RWPE2 (cell line): ENCODE measurements around the gene CITED2.
"Not testable (repeated sequence)": the region's sequence is repeated elsewhere in the genome, so short reads cannot be mapped to it uniquely, and the experiment has no call there.

Experiments used
- ATAC-seq: fragments of 200-7000 bp; cut with Tn5 transposase; 3 replicates; pipeline ENCODE4 v1.9.1; 2021; ENCODE audit warnings: low read depth
- DNase-seq: peaks from one replicate; pipeline ENCODE4 v3.0.0-alpha.2; 2020; ENCODE audit warnings: low spot score
- H3K27ac ChIP-seq: fragments of 450-650 bp; 2 replicates; pipeline ENCODE4 v1.5.1; 2017; ENCODE audit warnings: mild to moderate bottlenecking; ENCODE audit not compliant: poor library complexity, severe bottlenecking
- H3K27me3 ChIP-seq: fragments of 250-450 bp; sonication (Bioruptor Pico); 2 replicates; pipeline ENCODE4 v1.5.1; 2021; ENCODE audit warnings: mild to moderate bottlenecking, moderate library complexity; ENCODE audit not compliant: insufficient read depth, poor library complexity, severe bottlenecking
- H3K36me3 ChIP-seq: fragments of 250-450 bp; sonication (Bioruptor Pico); 2 replicates; pipeline ENCODE4 v1.5.1; 2020; ENCODE audit warnings: low read depth, mild to moderate bottlenecking, moderate library complexity
- H3K4me1 ChIP-seq: fragments of 250-450 bp; sonication (Bioruptor Pico); 2 replicates; pipeline ENCODE4 v1.5.1; 2021; ENCODE audit warnings: mild to moderate bottlenecking, moderate library complexity; ENCODE audit not compliant: insufficient read depth, poor library complexity, severe bottlenecking
- H3K4me3 ChIP-seq: fragments of 250-450 bp; sonication (Bioruptor Pico); 2 replicates; pipeline ENCODE4 v1.5.1; 2021; ENCODE audit warnings: mild to moderate bottlenecking, moderate library complexity; ENCODE audit not compliant: severe bottlenecking
- H3K9me3 ChIP-seq: fragments of 250-450 bp; sonication (Bioruptor Pico); 2 replicates; pipeline ENCODE4 v1.5.1; 2021; ENCODE audit warnings: mild to moderate bottlenecking, moderate library complexity; ENCODE audit not compliant: severe bottlenecking
- TF ChIP-seq, protein P1 (sequence below): fragments of 450-650 bp; IDR thresholded peaks from one replicate; pipeline ENCODE4 v1.5.1; 2017; ENCODE audit warnings: mild to moderate bottlenecking, moderate library complexity; ENCODE audit not compliant: poor library complexity, severe bottlenecking

CITED2 gene

DNA sequence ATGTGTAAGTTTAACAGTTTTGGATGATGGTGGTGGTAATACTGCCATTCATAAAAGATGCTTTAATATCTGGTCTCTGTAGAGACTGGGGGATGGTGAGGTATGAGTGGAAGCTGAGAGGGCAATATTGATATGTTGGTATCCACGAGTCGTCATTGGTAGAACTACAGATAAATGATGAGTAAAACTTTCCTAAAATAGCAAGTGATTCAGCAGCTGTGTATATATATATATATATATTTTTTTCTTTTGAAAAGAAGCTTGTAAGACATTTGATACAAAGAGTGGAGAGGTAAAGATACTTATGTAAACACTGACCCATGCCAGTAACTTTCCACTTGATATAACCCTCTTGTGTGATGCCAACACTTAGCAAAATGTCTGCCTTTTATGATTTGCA is 41.7 kb upstream of the CITED2 start:
- H3K36me3 ChIP-seq, result no peaks in the 10 kb centered on the region
- DNase-seq (no peak), ATAC-seq (no peak)
- H3K27me3 ChIP-seq, result no peaks in the 10 kb centered on the region
- TF ChIP-seq, protein P1, sequence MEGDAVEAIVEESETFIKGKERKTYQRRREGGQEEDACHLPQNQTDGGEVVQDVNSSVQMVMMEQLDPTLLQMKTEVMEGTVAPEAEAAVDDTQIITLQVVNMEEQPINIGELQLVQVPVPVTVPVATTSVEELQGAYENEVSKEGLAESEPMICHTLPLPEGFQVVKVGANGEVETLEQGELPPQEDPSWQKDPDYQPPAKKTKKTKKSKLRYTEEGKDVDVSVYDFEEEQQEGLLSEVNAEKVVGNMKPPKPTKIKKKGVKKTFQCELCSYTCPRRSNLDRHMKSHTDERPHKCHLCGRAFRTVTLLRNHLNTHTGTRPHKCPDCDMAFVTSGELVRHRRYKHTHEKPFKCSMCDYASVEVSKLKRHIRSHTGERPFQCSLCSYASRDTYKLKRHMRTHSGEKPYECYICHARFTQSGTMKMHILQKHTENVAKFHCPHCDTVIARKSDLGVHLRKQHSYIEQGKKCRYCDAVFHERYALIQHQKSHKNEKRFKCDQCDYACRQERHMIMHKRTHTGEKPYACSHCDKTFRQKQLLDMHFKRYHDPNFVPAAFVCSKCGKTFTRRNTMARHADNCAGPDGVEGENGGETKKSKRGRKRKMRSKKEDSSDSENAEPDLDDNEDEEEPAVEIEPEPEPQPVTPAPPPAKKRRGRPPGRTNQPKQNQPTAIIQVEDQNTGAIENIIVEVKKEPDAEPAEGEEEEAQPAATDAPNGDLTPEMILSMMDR, result no peak
- H3K9me3 ChIP-seq, result no peaks in the 10 kb centered on the region
- no peaks in the 10 kb centered on the region for H3K4me1 ChIP-seq
- H3K4me3 ChIP-seq, result no peak overlapping the region
- H3K27ac ChIP-seq, result no peak overlapping the region

DNA sequence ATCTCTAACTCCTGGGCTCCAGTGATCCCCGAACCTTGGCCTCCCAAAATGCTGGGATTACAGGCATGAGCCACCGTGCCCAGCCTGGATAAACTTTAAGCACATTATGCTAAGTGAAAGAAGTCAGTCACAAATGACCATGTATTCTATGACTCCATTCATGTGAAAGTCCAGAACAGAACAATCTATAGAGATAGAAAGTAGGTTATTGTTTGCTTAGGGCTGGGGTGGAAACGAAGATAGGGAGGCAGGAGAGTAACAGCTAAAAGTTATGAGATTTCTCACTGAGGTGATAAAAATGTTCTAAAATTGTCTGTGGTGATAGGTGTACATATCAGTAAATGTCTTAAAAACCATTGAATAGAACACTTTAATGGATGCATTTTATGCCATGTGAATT is 40.9 kb upstream of the CITED2 start:
- TF ChIP-seq, protein P1, result no peak

DNA sequence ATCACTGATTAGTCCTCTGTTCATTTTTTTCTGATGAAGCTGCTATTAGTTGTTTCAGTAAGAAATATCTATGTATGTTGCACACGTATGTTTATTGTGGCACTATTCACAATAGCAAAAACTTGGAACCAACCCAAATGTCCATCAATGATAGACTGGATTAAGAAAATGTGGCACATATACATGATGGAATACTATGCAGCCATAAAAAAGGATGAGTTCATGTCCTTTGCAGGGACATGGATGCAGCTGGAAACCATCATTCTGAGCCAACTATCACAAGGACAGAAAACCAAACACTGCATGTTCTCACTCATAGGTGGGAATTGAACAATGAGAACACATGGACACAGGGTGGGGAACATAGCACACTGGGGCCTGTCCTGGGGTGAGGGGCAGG is 37.7 kb upstream of the CITED2 start:
- peaks cover 15% of the 10 kb centered on the region for H3K4me1 ChIP-seq
- ATAC-seq, H3K27ac ChIP-seq, H3K9me3 ChIP-seq, H3K4me3 ChIP-seq, H3K36me3 ChIP-seq, DNase-seq, H3K27me3 ChIP-seq: not testable (repeated sequence)

More for the DNA sequence above, 40.9 kb upstream of the CITED2 start:
- no peaks in the 10 kb centered on the region for H3K4me1 ChIP-seq
- no peaks in the 10 kb centered on the region for H3K27me3 ChIP-seq
- ATAC-seq (no peak), DNase-seq (no peak)
- H3K36me3 ChIP-seq, result no peaks in the 10 kb centered on the region
- H3K27ac ChIP-seq, result no peak overlapping the region
- H3K4me3 ChIP-seq, result no peak overlapping the region
- H3K9me3 ChIP-seq, result no peaks in the 10 kb centered on the region

DNA sequence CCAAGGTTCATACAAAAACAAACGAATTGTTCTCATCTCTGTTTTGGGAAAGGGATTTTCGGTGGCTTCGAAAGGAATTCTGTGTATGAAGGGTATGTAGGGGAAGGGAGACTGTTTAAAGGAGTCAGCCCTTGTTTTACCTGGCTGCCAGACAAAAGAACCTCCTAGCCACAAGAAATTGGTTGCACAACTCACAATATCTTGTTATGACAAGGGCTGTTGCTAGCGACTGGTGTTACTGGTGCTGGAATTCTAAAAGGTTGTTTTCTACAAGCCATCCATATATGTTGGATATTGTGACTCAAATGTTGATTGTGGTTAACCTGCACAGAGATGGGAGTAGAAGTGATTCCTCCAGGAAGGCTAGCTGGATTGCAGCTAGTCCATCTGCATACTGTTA is 34.6 kb upstream of the CITED2 start:
- H3K27ac ChIP-seq, result peak overlapping the region; percentile 48
- H3K9me3 ChIP-seq, result no peaks in the 10 kb centered on the region
- H3K4me1 ChIP-seq, result peaks cover 15% of the 10 kb centered on the region
- no peak overlapping the region for H3K4me3 ChIP-seq
- no peaks in the 10 kb centered on the region for H3K36me3 ChIP-seq
- DNase-seq (no peak), ATAC-seq (no peak)
- TF ChIP-seq, protein P1, result no peak
- H3K27me3 ChIP-seq, result no peaks in the 10 kb centered on the region

DNA sequence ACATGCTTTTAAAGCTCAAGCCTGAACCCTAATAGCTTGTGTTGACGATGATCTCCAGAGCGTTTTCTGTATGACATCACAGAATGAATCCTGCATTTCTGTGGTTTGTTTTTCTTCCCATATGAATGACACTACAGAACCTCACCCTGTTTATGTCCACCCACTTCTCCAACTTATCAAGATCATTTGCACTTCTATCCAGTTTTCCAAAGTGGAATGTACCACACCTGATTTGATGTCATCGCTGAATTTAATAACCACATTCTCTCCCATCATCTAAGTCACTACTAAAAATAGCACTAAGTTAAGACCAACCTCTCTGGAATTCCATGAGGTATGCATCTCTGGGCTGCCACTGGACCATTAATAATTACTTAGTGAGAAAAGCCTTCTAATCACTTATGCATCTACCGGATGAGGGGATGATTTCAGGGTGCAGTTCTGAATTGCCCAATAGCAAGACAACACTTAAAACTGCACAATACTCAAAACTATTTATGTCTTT is 33.3 kb upstream of the CITED2 start:
- TF ChIP-seq, protein P1, result no peak
- peak overlapping the region; percentile 48 for H3K27ac ChIP-seq
- no peak overlapping the region for H3K4me3 ChIP-seq
- H3K27me3 ChIP-seq, result no peaks in the 10 kb centered on the region
- no peaks in the 10 kb centered on the region for H3K9me3 ChIP-seq
- DNase-seq (no peak), ATAC-seq (peak; percentile 94)
- no peaks in the 10 kb centered on the region for H3K36me3 ChIP-seq
- peaks cover 15% of the 10 kb centered on the region for H3K4me1 ChIP-seq
